Smooth muscle cell (in vitro differentiated cells): ENCODE measurements around the gene TMEM271. TPM values are rescaled to one million over a fixed set of nuclear protein-coding genes. Genes with fewer than 3 reads are reported as not detected.
"Not testable (repeated sequence)": the region's sequence is repeated elsewhere in the genome, so short reads cannot be mapped to it uniquely, and the experiment has no call there.

Source experiments
- DNase-seq: peaks from one replicate; lab custom pipeline; 2025; ENCODE audit not compliant: unreplicated experiment; lab: John Stamatoyannopoulos, UW
- H2AFZ ChIP-seq: fragments of 200-600 bp; sonication (generic); 2 replicates; pipeline ENCODE4 v1.6.0; 2016; ENCODE audit warnings: antibody characterized with exemption, low read depth, mild to moderate bottlenecking
- H3F3A ChIP-seq: fragments of 200-600 bp; sonication (generic); 2 replicates; pipeline ENCODE4 v1.6.0; 2017; ENCODE audit warnings: antibody characterized with exemption, low read depth
- H3K27ac ChIP-seq: fragments of 200-600 bp; sonication (generic); 2 replicates; pipeline ENCODE4 v1.5.1; 2016; ENCODE audit warnings: low read depth, mild to moderate bottlenecking
- H3K27me3 ChIP-seq: fragments of 200-600 bp; sonication (generic); 2 replicates; pipeline ENCODE4 v1.6.1; 2016; ENCODE audit warnings: low read depth, mild to moderate bottlenecking
- H3K36me3 ChIP-seq: fragments of 200-600 bp; sonication (generic); 2 replicates; pipeline ENCODE4 v1.5.1; 2016; ENCODE audit warnings: low read depth
- H3K4me1 ChIP-seq: fragments of 200-600 bp; sonication (generic); 2 replicates; pipeline ENCODE4 v1.5.1; 2016; ENCODE audit warnings: low read depth
- H3K4me2 ChIP-seq: fragments of 200-600 bp; sonication (generic); 2 replicates; pipeline ENCODE4 v1.6.0; 2016; ENCODE audit warnings: mild to moderate bottlenecking
- H3K4me3 ChIP-seq: fragments of 200-600 bp; sonication (generic); 2 replicates; pipeline ENCODE4 v1.5.1; 2016; ENCODE audit warnings: mild to moderate bottlenecking
- H3K79me2 ChIP-seq: fragments of 200-600 bp; sonication (generic); 2 replicates; pipeline ENCODE4 v1.6.0; 2016; ENCODE audit warnings: low read depth, mild to moderate bottlenecking
- H3K9ac ChIP-seq: fragments of 200-600 bp; sonication (generic); 2 replicates; pipeline ENCODE4 v1.6.0; 2016; ENCODE audit warnings: low read depth
- H3K9me3 ChIP-seq: fragments of 200-600 bp; sonication (generic); replicated peaks from 2 replicates; pipeline ENCODE4 v1.5.1; 2016; ENCODE audit warnings: low read depth
- H4K20me1 ChIP-seq: fragments of 200-600 bp; sonication (generic); 2 replicates; pipeline ENCODE4 v1.6.0; 2016; ENCODE audit warnings: low read depth
- WGBS: methylation state at CpG from one replicate; pipeline ENCODE4 v1.1.7; 2016; ENCODE audit warnings: low lambda C conversion rate; 5-methylcytosine and 5-hydroxymethylcytosine counted together
- polyA plus RNA-seq: library from polyadenylated mRNA; unstranded; fragments of >200 nt; fragmentation: Nextera tagmentation; extraction: Ambion mirVana; gene quantifications from 2 replicates; pipeline ENCODE4 v1.2.1, GENCODE V29; 2016
- total RNA-seq: library from RNA; depleted of rRNA; stranded (reverse); fragments of >200 nt; gene quantifications from 2 replicates; pipeline ENCODE4 v1.2.3, GENCODE V29; 2014
- TF ChIP-seq, protein P1 (sequence below): fragments of 200-600 bp; sonication (generic); IDR thresholded peaks from 2 replicates; pipeline ENCODE4 v1.5.1; 2017; ENCODE audit warnings: borderline replicate concordance, mild to moderate bottlenecking, antibody characterized with exemption; ENCODE audit not compliant: insufficient read depth, poor library complexity, severe bottlenecking

The TMEM271 gene
- total and polyA plus RNA-seq, 2 experiments from 2014 or later = not detected

DNA sequence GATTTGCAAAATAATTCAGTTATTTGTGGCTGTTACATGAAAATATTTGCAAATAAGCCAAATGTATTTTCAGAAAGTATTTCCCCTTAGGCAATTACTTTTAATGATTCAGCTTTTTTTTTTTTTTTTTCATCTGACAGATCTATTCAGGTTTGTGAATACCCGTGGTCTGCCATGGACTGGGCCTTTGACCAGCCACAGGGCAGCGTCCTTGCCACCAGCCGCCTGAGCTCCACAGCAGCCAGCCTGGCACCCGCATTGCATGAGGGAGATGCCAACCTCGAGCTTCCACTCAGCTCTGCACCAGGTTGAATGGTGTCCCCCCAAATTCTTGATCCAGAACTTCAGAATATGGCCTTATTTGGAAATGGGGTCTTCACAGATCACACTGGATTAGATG is 14.7 kb downstream of the TMEM271 start:
- Histone ChIP-seq H3K27ac (no peak overlapping the region), H4K20me1 (no peaks in the 10 kb centered on the region), H3K4me2 (no peak overlapping the region), H3K79me2 (no peaks in the 10 kb centered on the region), H2AFZ (no peak overlapping the region), H3K4me1 (no peaks in the 10 kb centered on the region), H3F3A (no peaks in the 10 kb centered on the region), H3K4me3 (no peak overlapping the region), H3K27me3 (no peaks in the 10 kb centered on the region), H3K9ac (no peak overlapping the region), H3K36me3 (no peaks in the 10 kb centered on the region), H3K9me3 (no peaks in the 10 kb centered on the region)
- no peak for DNase-seq
- TF ChIP-seq, protein P1, sequence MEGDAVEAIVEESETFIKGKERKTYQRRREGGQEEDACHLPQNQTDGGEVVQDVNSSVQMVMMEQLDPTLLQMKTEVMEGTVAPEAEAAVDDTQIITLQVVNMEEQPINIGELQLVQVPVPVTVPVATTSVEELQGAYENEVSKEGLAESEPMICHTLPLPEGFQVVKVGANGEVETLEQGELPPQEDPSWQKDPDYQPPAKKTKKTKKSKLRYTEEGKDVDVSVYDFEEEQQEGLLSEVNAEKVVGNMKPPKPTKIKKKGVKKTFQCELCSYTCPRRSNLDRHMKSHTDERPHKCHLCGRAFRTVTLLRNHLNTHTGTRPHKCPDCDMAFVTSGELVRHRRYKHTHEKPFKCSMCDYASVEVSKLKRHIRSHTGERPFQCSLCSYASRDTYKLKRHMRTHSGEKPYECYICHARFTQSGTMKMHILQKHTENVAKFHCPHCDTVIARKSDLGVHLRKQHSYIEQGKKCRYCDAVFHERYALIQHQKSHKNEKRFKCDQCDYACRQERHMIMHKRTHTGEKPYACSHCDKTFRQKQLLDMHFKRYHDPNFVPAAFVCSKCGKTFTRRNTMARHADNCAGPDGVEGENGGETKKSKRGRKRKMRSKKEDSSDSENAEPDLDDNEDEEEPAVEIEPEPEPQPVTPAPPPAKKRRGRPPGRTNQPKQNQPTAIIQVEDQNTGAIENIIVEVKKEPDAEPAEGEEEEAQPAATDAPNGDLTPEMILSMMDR = no peak
- 81% methylated on average over 5 of the region's 5 CpGs for WGBS

DNA sequence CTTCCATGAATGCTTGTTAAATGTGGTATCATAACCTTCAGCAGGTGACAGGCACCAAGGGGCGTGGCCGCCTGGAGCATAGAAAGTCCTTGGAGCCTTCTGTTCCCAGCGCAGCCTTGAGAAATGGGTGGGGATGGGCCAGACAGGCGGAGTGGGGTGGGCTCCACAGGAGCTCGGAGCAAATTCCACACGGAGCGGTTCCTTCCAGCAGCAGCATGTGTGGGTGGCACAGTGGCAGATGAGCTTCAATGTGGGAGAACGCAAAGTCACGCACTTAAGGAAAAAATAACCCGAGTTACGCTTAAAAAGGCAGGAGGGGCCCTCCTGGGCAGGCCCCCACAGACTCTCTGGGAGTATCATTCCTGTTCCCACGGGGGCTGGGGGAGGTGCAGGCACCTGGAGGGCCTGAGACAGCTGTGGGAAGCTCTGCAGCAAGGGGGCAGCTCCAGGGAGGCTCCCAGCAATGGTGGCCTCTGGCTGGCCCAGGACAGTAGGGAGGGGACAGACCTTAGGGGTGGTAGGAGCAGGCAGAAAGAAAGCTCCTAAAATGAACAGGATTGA is 15.3 kb downstream of the TMEM271 start:
- no peak overlapping the region for H3K4me2 ChIP-seq
- H2AFZ ChIP-seq = no peak overlapping the region
- no peak overlapping the region for H3K9ac ChIP-seq
- WGBS = 77% methylated on average over 12 of the region's 12 CpGs
- no peaks in the 10 kb centered on the region for H3K9me3 ChIP-seq
- no peaks in the 10 kb centered on the region for H3K79me2 ChIP-seq
- H3F3A ChIP-seq = no peaks in the 10 kb centered on the region
- no peaks in the 10 kb centered on the region for H3K27me3 ChIP-seq
- no peak for DNase-seq
- no peak overlapping the region for H3K27ac ChIP-seq
- TF ChIP-seq, protein P1 = no peak
- H3K4me3 ChIP-seq = no peak overlapping the region
- no peaks in the 10 kb centered on the region for H4K20me1 ChIP-seq
- H3K4me1 ChIP-seq = no peaks in the 10 kb centered on the region
- H3K36me3 ChIP-seq = no peaks in the 10 kb centered on the region

DNA sequence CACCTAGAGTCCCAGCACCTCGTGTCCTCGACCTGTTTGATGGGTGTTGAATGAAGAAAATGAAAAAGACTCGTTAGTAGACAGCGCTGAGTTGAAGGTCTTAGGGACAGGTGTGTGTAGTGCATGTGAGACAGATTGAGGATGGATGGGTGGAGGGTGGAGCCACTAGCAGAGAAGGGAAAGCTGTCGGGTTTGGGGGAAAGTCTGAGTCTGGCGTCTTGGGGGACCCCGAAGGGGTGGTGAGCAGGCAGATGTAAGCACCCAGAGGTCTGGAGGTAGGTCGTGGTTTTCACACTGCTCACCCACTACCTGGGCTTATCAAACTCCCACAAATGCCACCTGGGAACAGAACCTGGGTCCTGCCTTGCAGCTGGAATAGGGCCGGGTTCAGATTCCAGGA is 16.0 kb downstream of the TMEM271 start:
- Histone ChIP-seq H4K20me1 (no peaks in the 10 kb centered on the region), H3K4me2 (no peak overlapping the region), H3K36me3 (no peaks in the 10 kb centered on the region), H3K27me3 (no peaks in the 10 kb centered on the region), H3F3A (no peaks in the 10 kb centered on the region), H3K9me3 (no peaks in the 10 kb centered on the region), H2AFZ (no peak overlapping the region), H3K79me2 (no peaks in the 10 kb centered on the region), H3K27ac (no peak overlapping the region), H3K9ac (no peak overlapping the region), H3K4me1 (no peaks in the 10 kb centered on the region), H3K4me3 (no peak overlapping the region)
- TF ChIP-seq, protein P1 = no peak
- DNase-seq = no peak
- 83% methylated on average over 9 of the region's 9 CpGs for WGBS

DNA sequence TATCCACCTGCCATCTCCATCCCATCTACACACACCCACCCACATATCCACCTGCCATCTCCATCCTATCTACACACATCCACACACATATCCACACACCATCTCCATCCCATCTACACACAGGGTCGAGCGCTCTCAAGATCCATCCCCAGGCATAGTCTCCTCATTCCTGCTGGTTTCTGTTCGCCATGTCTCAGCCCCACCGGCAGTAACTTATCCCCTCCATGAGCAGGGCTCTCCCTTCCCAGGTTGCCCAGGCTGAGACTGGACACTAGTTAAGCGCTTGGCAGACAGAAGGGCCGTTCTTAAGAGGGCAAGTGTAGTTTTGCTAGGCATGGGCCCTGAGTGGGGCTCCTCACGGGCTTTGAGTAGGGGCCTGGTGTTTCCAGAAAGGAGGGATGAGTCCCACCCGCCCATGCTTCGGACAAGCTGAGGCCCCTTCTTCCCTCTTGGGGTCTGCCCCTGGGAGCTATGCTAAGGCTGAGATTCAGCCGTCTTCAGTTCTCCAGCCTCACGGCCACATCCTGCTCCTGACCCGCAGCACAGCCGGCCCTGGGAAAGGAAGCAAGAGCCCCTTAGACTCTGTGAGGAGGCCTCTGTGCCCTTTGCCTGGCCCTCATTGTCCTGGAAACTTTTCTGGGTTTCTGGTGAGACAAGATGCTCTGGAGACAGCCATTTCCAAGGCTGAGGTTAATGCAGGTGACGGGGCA is 20.4 kb downstream of the TMEM271 start:
- no peaks in the 10 kb centered on the region for H3K36me3 ChIP-seq
- 82% methylated on average over 14 of the region's 14 CpGs for WGBS
- H3K27me3 ChIP-seq = no peaks in the 10 kb centered on the region
- H3K9me3 ChIP-seq = peaks cover 5% of the 10 kb centered on the region
- no peaks in the 10 kb centered on the region for H3K4me1 ChIP-seq
- no peak overlapping the region for H3K27ac ChIP-seq
- H3K79me2 ChIP-seq = no peaks in the 10 kb centered on the region
- no peak overlapping the region for H3K4me3 ChIP-seq
- no peak overlapping the region for H3K4me2 ChIP-seq
- DNase-seq = no peak
- TF ChIP-seq, protein P1 = no peak
- no peaks in the 10 kb centered on the region for H4K20me1 ChIP-seq
- no peaks in the 10 kb centered on the region for H3F3A ChIP-seq
- H2AFZ ChIP-seq = no peak overlapping the region
- H3K9ac ChIP-seq = no peak overlapping the region

DNA sequence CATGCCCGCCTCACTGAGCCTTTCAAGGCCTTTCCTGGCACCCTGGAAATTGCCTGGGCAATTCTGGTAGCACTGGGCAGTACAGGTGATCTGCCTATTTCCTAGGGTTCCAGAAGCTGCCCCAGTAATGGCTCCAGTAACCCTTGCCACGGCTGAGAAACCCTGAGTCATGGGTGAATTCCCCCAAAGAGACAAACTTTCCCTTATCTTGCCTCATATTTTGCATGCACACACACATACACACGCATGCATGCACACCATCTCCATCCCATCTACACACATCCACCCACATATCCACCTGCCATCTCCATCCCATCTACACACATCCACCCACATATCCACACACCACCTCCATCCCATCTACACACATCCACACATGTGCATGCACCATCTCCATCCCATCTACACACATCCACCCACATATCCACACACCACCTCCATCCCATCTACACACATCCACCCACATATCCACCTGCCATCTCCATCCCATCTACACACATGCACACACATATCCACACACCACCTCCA is 21.2 kb downstream of the TMEM271 start:
- H2AFZ ChIP-seq, H3K27me3 ChIP-seq, H3K4me2 ChIP-seq, DNase-seq, H3K9ac ChIP-seq, H3K36me3 ChIP-seq, H3F3A ChIP-seq, H3K79me2 ChIP-seq, H3K4me3 ChIP-seq, H4K20me1 ChIP-seq, H3K4me1 ChIP-seq, H3K27ac ChIP-seq, H3K9me3 ChIP-seq: not testable (repeated sequence)
- 85% methylated on average over 3 of the region's 3 CpGs for WGBS
